Measurements from ENCODE around the gene SCAANT1.

SCAANT1 gene

GRCh38 chr3:63877737-63878393, 34.3 kb downstream of the SCAANT1 start:
- no peak overlapping the region for H2BK5ac ChIP-seq (ENCODE audit: low read length)
- no peak overlapping the region for H4K8ac ChIP-seq (ENCODE audit: low read depth, low read length)
- H2AK5ac ChIP-seq (ENCODE audit: low read length) = no peak overlapping the region
- peaks cover 30% of the 10 kb centered on the region for H3K79me2 ChIP-seq (ENCODE audit: control insufficient read depth, insufficient read depth, low read length)
- H3K9ac ChIP-seq (ENCODE audit: low read length) = no peak overlapping the region
- no peak overlapping the region for H3K4me3 ChIP-seq (ENCODE audit: low read length)
- no peak for DNase-seq
- no peak overlapping the region for H3K4me2 ChIP-seq (ENCODE audit: low read length)
- no peak overlapping the region for H3K18ac ChIP-seq (ENCODE audit: low read length)
- H3K4ac ChIP-seq (ENCODE audit: low read depth, low read length) = no peak overlapping the region
- no peak overlapping the region for H3K27ac ChIP-seq (ENCODE audit: low read depth, low read length)
- no peak overlapping the region for H2BK120ac ChIP-seq (ENCODE audit: low read depth, low read length)
- H3K27me3 ChIP-seq (ENCODE audit: insufficient read depth, low read length, poor library complexity) = no peaks in the 10 kb centered on the region
- H3K4me1 ChIP-seq (ENCODE audit: control insufficient read depth, low read depth, low read length) = peaks cover 9% of the 10 kb centered on the region
- H2BK15ac ChIP-seq (replicated peaks; ENCODE audit: low read depth) = no peak overlapping the region
- no peak overlapping the region for H3K23ac ChIP-seq (ENCODE audit: low read length)
- no peaks in the 10 kb centered on the region for H3K36me3 ChIP-seq (ENCODE audit: control insufficient read depth, insufficient read depth, low read length)
- no peak overlapping the region for H3K56ac ChIP-seq (ENCODE audit: low read length)
- no CpG with 5 or more reads among the region's 3 CpGs for WGBS (ENCODE audit: extremely low coverage, insufficient coverage, low lambda C conversion rate)
- H3K79me1 ChIP-seq (ENCODE audit: low read length) = peaks cover 28% of the 10 kb centered on the region
- H4K5ac ChIP-seq (ENCODE audit: low read length) = no peak overlapping the region

GRCh38 chr3:63876260-63876659, 35.9 kb downstream of the SCAANT1 start:
- Histone ChIP-seq H3K27me3 (ENCODE audit: insufficient read depth, low read length, poor library complexity) (no peaks in the 10 kb centered on the region), H3K18ac (ENCODE audit: low read length) (no peak overlapping the region), H3K4me1 (ENCODE audit: control insufficient read depth, low read depth, low read length) (peaks cover 9% of the 10 kb centered on the region), H4K5ac (ENCODE audit: low read length) (no peak overlapping the region), H3K79me1 (ENCODE audit: low read length) (peaks cover 23% of the 10 kb centered on the region), H3K79me2 (ENCODE audit: control insufficient read depth, insufficient read depth, low read length) (peaks cover 27% of the 10 kb centered on the region), H3K36me3 (ENCODE audit: control insufficient read depth, insufficient read depth, low read length) (no peaks in the 10 kb centered on the region), H3K27ac (ENCODE audit: low read depth, low read length) (no peak overlapping the region), H3K4me3 (ENCODE audit: low read length) (no peak overlapping the region), H3K56ac (ENCODE audit: low read length) (no peak overlapping the region), H2BK15ac (replicated peaks; ENCODE audit: low read depth) (no peak overlapping the region), H3K9ac (ENCODE audit: low read length) (no peak overlapping the region), H4K8ac (ENCODE audit: low read depth, low read length) (no peak overlapping the region), H3K4me2 (ENCODE audit: low read length) (no peak overlapping the region), H3K23ac (ENCODE audit: low read length) (no peak overlapping the region), H2AK5ac (ENCODE audit: low read length) (no peak overlapping the region), H2BK5ac (ENCODE audit: low read length) (no peak overlapping the region), H3K4ac (ENCODE audit: low read depth, low read length) (no peak overlapping the region), H2BK120ac (ENCODE audit: low read depth, low read length) (no peak overlapping the region)
- no CpG with 5 or more reads among the region's 3 CpGs for WGBS (ENCODE audit: extremely low coverage, insufficient coverage, low lambda C conversion rate)
- DNase-seq = no peak

- Histone ChIP-seq H3K4me2 (ENCODE audit: low read length) (no peak overlapping the region), H3K23ac (ENCODE audit: low read length) (no peak overlapping the region), H2BK5ac (ENCODE audit: low read length) (no peak overlapping the region), H3K79me1 (ENCODE audit: low read length) (peaks cover 21% of the 10 kb centered on the region), H3K4me3 (ENCODE audit: low read length) (no peak overlapping the region), H3K27ac (ENCODE audit: low read depth, low read length) (no peak overlapping the region), H3K4ac (ENCODE audit: low read depth, low read length) (no peak overlapping the region), H3K27me3 (ENCODE audit: insufficient read depth, low read length, poor library complexity) (no peaks in the 10 kb centered on the region), H3K18ac (ENCODE audit: low read length) (no peak overlapping the region), H2BK15ac (replicated peaks; ENCODE audit: low read depth) (no peak overlapping the region), H3K9ac (ENCODE audit: low read length) (no peak overlapping the region), H3K36me3 (ENCODE audit: control insufficient read depth, insufficient read depth, low read length) (no peaks in the 10 kb centered on the region), H2AK5ac (ENCODE audit: low read length) (no peak overlapping the region), H2BK120ac (ENCODE audit: low read depth, low read length) (no peak overlapping the region), H3K4me1 (ENCODE audit: control insufficient read depth, low read depth, low read length) (peaks cover 11% of the 10 kb centered on the region), H3K56ac (ENCODE audit: low read length) (no peak overlapping the region), H4K5ac (ENCODE audit: low read length) (no peak overlapping the region), H4K8ac (ENCODE audit: low read depth, low read length) (no peak overlapping the region), H3K79me2 (ENCODE audit: control insufficient read depth, insufficient read depth, low read length) (peaks cover 24% of the 10 kb centered on the region)
- DNase-seq = no peak
- no CpG with 5 or more reads among the region's 2 CpGs for WGBS (ENCODE audit: extremely low coverage, insufficient coverage, low lambda C conversion rate)
Measured at GRCh38 chr3:63875510-63875909, 36.7 kb downstream of the SCAANT1 start.

GRCh38 chr3:63874769-63875168, 37.4 kb downstream of the SCAANT1 start:
- no peak for DNase-seq
- Histone ChIP-seq H3K56ac (ENCODE audit: low read length) (no peak overlapping the region), H3K36me3 (ENCODE audit: control insufficient read depth, insufficient read depth, low read length) (no peaks in the 10 kb centered on the region), H3K79me2 (ENCODE audit: control insufficient read depth, insufficient read depth, low read length) (peaks cover 25% of the 10 kb centered on the region), H2BK120ac (ENCODE audit: low read depth, low read length) (no peak overlapping the region), H3K27me3 (ENCODE audit: insufficient read depth, low read length, poor library complexity) (no peaks in the 10 kb centered on the region), H3K4me3 (ENCODE audit: low read length) (no peak overlapping the region), H3K27ac (ENCODE audit: low read depth, low read length) (no peak overlapping the region), H2BK15ac (replicated peaks; ENCODE audit: low read depth) (no peak overlapping the region), H3K79me1 (ENCODE audit: low read length) (peaks cover 24% of the 10 kb centered on the region), H4K8ac (ENCODE audit: low read depth, low read length) (no peak overlapping the region), H3K9ac (ENCODE audit: low read length) (no peak overlapping the region), H3K4me2 (ENCODE audit: low read length) (no peak overlapping the region), H2AK5ac (ENCODE audit: low read length) (no peak overlapping the region), H4K5ac (ENCODE audit: low read length) (no peak overlapping the region), H3K18ac (ENCODE audit: low read length) (no peak overlapping the region), H3K23ac (ENCODE audit: low read length) (no peak overlapping the region), H2BK5ac (ENCODE audit: low read length) (no peak overlapping the region), H3K4ac (ENCODE audit: low read depth, low read length) (no peak overlapping the region), H3K4me1 (ENCODE audit: control insufficient read depth, low read depth, low read length) (peaks cover 12% of the 10 kb centered on the region)
- no CpG with 5 or more reads among the region's 3 CpGs for WGBS (ENCODE audit: extremely low coverage, insufficient coverage, low lambda C conversion rate)

- no peak overlapping the region for H2BK120ac ChIP-seq (ENCODE audit: low read depth, low read length)
- H4K5ac ChIP-seq (ENCODE audit: low read length) = no peak overlapping the region
- H3K79me1 ChIP-seq (ENCODE audit: low read length) = peaks cover 21% of the 10 kb centered on the region
- no peak overlapping the region for H3K9ac ChIP-seq (ENCODE audit: low read length)
- no peak overlapping the region for H3K56ac ChIP-seq (ENCODE audit: low read length)
- no peak overlapping the region for H3K4me3 ChIP-seq (ENCODE audit: low read length)
- no peak overlapping the region for H3K4me2 ChIP-seq (ENCODE audit: low read length)
- no peak overlapping the region for H2BK15ac ChIP-seq (replicated peaks; ENCODE audit: low read depth)
- peaks cover 3% of the 10 kb centered on the region for H3K4me1 ChIP-seq (ENCODE audit: control insufficient read depth, low read depth, low read length)
- no peak overlapping the region for H3K4ac ChIP-seq (ENCODE audit: low read depth, low read length)
- H3K79me2 ChIP-seq (ENCODE audit: control insufficient read depth, insufficient read depth, low read length) = peaks cover 29% of the 10 kb centered on the region
- H2AK5ac ChIP-seq (ENCODE audit: low read length) = no peak overlapping the region
- H3K18ac ChIP-seq (ENCODE audit: low read length) = no peak overlapping the region
- no peaks in the 10 kb centered on the region for H3K27me3 ChIP-seq (ENCODE audit: insufficient read depth, low read length, poor library complexity)
- H3K23ac ChIP-seq (ENCODE audit: low read length) = no peak overlapping the region
- no CpG with 5 or more reads among the region's 2 CpGs for WGBS (ENCODE audit: extremely low coverage, insufficient coverage, low lambda C conversion rate)
- H3K36me3 ChIP-seq (ENCODE audit: control insufficient read depth, insufficient read depth, low read length) = no peaks in the 10 kb centered on the region
- no peak overlapping the region for H3K27ac ChIP-seq (ENCODE audit: low read depth, low read length)
- H2BK5ac ChIP-seq (ENCODE audit: low read length) = no peak overlapping the region
- DNase-seq = peak; percentile 79
- H4K8ac ChIP-seq (ENCODE audit: low read depth, low read length) = no peak overlapping the region
Measured at GRCh38 chr3:63872135-63872924, 39.9 kb downstream of the SCAANT1 start.

All from mesendoderm (in vitro differentiated cells).